IPS-18a (cell line): ENCODE data around the gene ICAM1.

Experiments
- H3K27ac ChIP-seq: one replicate; pipeline ENCODE4 v1.5.1; 2013; ENCODE audit warnings: low read length
- H3K27me3 ChIP-seq: one replicate; pipeline ENCODE4 v1.6.1; 2013; ENCODE audit warnings: mild to moderate bottlenecking, low read length; ENCODE audit not compliant: control insufficient read depth, insufficient read depth
- H3K36me3 ChIP-seq: one replicate; pipeline ENCODE4 v1.6.1; 2013; ENCODE audit warnings: low read depth, low read length; ENCODE audit not compliant: control insufficient read depth
- H3K4me1 ChIP-seq: one replicate; pipeline ENCODE4 v1.6.1; 2013; ENCODE audit warnings: low read depth, low read length; ENCODE audit not compliant: control insufficient read depth
- H3K4me3 ChIP-seq: one replicate; pipeline ENCODE4 v1.5.1; 2013; ENCODE audit warnings: low read length
- H3K9ac ChIP-seq: one replicate; pipeline ENCODE4 v1.6.1; 2013; ENCODE audit warnings: mild to moderate bottlenecking, low read length, moderate library complexity
- H3K9me3 ChIP-seq: one replicate; pipeline ENCODE4 v1.6.1; 2013; ENCODE audit warnings: low read depth, low read length; ENCODE audit not compliant: control insufficient read depth

Gene ICAM1

DNA sequence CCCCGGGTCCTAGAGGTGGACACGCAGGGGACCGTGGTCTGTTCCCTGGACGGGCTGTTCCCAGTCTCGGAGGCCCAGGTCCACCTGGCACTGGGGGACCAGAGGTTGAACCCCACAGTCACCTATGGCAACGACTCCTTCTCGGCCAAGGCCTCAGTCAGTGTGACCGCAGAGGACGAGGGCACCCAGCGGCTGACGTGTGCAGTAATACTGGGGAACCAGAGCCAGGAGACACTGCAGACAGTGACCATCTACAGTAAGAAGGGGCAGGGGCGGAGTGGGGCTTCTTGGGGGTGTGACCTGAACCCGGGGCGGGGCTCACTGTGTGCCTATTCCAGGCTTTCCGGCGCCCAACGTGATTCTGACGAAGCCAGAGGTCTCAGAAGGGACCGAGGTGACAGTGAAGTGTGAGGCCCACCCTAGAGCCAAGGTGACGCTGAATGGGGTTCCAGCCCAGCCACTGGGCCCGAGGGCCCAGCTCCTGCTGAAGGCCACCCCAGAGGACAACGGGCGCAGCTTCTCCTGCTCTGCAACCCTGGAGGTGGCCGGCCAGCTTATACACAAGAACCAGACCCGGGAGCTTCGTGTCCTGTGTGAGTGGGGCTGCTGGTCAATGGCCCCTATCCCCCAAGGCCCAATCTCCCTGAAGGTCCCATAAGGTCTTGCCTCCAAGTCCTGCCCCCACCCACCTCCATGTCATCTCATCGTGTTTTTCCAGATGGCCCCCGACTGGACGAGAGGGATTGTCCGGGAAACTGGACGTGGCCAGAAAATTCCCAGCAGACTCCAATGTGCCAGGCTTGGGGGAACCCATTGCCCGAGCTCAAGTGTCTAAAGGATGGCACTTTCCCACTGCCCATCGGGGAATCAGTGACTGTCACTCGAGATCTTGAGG, 13.4 kb downstream of the ICAM1 start:
- Histone ChIP-seq H3K27me3 (peaks cover 36% of the 10 kb centered on the region), H3K4me1 (peaks cover 5% of the 10 kb centered on the region), H3K9ac (no peak overlapping the region), H3K36me3 (no peaks in the 10 kb centered on the region), H3K9me3 (no peaks in the 10 kb centered on the region), H3K27ac (no peak overlapping the region), H3K4me3 (no peak overlapping the region)

GRCh38 chr19:10284960-10285278, 14.0 kb downstream of the ICAM1 start:
- H3K27me3 ChIP-seq: peaks cover 42% of the 10 kb centered on the region
- H3K9me3 ChIP-seq: no peaks in the 10 kb centered on the region
- H3K4me3 ChIP-seq: no peak overlapping the region
- H3K36me3 ChIP-seq: no peaks in the 10 kb centered on the region
- no peak overlapping the region for H3K9ac ChIP-seq
- H3K27ac ChIP-seq: no peak overlapping the region
- H3K4me1 ChIP-seq: peaks cover 5% of the 10 kb centered on the region

DNA sequence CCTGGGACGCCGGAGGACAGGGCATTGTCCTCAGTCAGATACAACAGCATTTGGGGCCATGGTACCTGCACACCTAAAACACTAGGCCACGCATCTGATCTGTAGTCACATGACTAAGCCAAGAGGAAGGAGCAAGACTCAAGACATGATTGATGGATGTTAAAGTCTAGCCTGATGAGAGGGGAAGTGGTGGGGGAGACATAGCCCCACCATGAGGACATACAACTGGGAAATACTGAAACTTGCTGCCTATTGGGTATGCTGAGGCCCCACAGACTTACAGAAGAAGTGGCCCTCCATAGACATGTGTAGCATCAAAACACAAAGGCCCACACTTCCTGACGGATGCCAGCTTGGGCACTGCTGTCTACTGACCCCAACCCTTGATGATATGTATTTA, 14.5 kb downstream of the ICAM1 start:
- Histone ChIP-seq H3K4me3 (no peak overlapping the region), H3K27me3 (peaks cover 47% of the 10 kb centered on the region), H3K27ac (no peak overlapping the region), H3K9me3 (no peaks in the 10 kb centered on the region), H3K36me3 (no peaks in the 10 kb centered on the region), H3K4me1 (peaks cover 7% of the 10 kb centered on the region), H3K9ac (no peak overlapping the region)

- Histone ChIP-seq H3K9ac (no peak within 1 kb of the TSS), H3K9me3 (no peaks in the 10 kb centered on the region), H3K27me3 (peaks cover 64% of the 10 kb centered on the region), H3K4me3 (peak within 1 kb of the TSS; percentile 44), H3K36me3 (no peaks in the 10 kb centered on the region), H3K4me1 (peaks cover 18% of the 10 kb centered on the region), H3K27ac (no peak within 1 kb of the TSS)
These were observed 16.1 kb downstream of the ICAM1 start, which contains the start of gene ICAM4 for GRCh38 chr19:10286803-10287737. ICAM4 (plus strand) TSS chr19:10286955; CDS start chr19:10287013, 58 bp downstream.

- Histone ChIP-seq H3K9ac (no peak overlapping the region), H3K4me1 (peaks cover 19% of the 10 kb centered on the region), H3K4me3 (peak overlapping the region; percentile 46), H3K9me3 (no peaks in the 10 kb centered on the region), H3K27ac (no peak overlapping the region), H3K36me3 (no peaks in the 10 kb centered on the region), H3K27me3 (peaks cover 80% of the 10 kb centered on the region)
These were observed 17.8 kb downstream of the ICAM1 start for GRCh38 chr19:10288662-10289166.

- H3K27me3 ChIP-seq: peaks cover 86% of the 10 kb centered on the region
- no peak overlapping the region for H3K27ac ChIP-seq
- H3K4me3 ChIP-seq: peak overlapping the region; percentile 46
- peaks cover 19% of the 10 kb centered on the region for H3K4me1 ChIP-seq
- no peak overlapping the region for H3K9ac ChIP-seq
- no peaks in the 10 kb centered on the region for H3K36me3 ChIP-seq
- H3K9me3 ChIP-seq: no peaks in the 10 kb centered on the region
These were observed 18.4 kb downstream of the ICAM1 start for GRCh38 chr19:10289167-10289835.

- H3K4me3 ChIP-seq: peak within 1 kb of the TSS; percentile 46
- H3K36me3 ChIP-seq: no peaks in the 10 kb centered on the region
- H3K4me1 ChIP-seq: peaks cover 19% of the 10 kb centered on the region
- H3K9me3 ChIP-seq: no peaks in the 10 kb centered on the region
- H3K27me3 ChIP-seq: peaks cover 92% of the 10 kb centered on the region
- H3K9ac ChIP-seq: no peak within 1 kb of the TSS
- no peak within 1 kb of the TSS for H3K27ac ChIP-seq
These were observed 19.0 kb downstream of the ICAM1 start, which contains the start of gene ICAM5 for GRCh38 chr19:10289836-10290356. ICAM5 (plus strand) TSS chr19:10289952; CDS start chr19:10290044, 92 bp downstream.

DNA sequence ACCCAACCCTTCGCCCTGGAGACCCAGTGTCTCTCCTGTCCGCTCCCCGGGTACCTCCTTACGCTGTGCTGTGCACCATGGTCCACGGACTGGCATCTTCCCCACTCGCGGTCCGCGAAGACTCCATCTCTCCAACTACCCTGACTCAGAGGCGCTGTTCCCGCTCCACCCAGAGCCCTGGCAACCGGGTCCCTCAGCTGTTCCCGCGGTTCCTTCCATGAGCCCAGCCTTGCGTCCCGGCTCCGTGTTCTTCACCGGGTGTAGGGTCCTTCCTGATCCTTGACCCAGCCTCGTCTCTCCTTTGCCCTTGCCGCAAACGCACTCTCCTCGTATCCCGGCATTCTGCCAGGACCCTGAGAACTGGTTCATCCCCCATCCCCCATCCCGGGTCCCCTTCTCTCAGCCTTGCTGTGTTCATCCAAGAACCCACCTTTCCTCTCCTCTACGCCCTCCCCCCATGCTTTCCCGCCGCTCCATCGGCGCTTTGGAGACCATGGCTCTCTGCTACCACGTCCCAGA, 19.5 kb downstream of the ICAM1 start:
- peak overlapping the region; percentile 46 for H3K4me3 ChIP-seq
- H3K9ac ChIP-seq: no peak overlapping the region

GRCh38 chr19:10290876-10291553, 20.1 kb downstream of the ICAM1 start:
- no peak overlapping the region for H3K9ac ChIP-seq
- H3K27ac ChIP-seq: no peak overlapping the region
- H3K27me3 ChIP-seq: peaks cover 100% of the 10 kb centered on the region

More for the DNA sequence above, 19.5 kb downstream of the ICAM1 start:
- Histone ChIP-seq H3K27ac (no peak overlapping the region), H3K4me1 (peaks cover 19% of the 10 kb centered on the region), H3K36me3 (no peaks in the 10 kb centered on the region), H3K9me3 (no peaks in the 10 kb centered on the region), H3K27me3 (peaks cover 97% of the 10 kb centered on the region)

DNA sequence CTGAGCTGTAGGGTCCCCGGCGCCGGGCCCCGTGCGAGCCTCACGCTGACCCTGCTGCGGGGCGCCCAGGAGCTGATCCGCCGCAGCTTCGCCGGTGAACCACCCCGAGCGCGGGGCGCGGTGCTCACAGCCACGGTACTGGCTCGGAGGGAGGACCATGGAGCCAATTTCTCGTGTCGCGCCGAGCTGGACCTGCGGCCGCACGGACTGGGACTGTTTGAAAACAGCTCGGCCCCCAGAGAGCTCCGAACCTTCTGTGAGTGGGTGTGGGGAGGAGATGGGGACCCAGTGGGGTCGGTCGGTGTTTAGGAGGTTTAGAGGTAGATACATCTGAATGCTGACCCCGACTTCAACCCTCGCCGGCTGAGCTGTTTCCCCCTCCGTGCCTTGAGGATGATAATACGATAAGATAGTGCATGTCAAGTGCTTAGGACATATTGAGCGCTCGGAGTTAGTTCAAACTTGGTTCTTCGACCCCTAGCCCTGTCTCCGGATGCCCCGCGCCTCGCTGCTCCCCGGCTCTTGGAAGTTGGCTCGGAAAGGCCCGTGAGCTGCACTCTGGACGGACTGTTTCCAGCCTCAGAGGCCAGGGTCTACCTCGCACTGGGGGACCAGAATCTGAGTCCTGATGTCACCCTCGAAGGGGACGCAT, 20.8 kb downstream of the ICAM1 start:
- Histone ChIP-seq H3K27me3 (peaks cover 100% of the 10 kb centered on the region), H3K9ac (no peak overlapping the region), H3K27ac (no peak overlapping the region), H3K4me1 (peaks cover 23% of the 10 kb centered on the region), H3K36me3 (no peaks in the 10 kb centered on the region), H3K9me3 (no peaks in the 10 kb centered on the region), H3K4me3 (peak overlapping the region; percentile 46)

More at GRCh38 chr19:10290876-10291553, 20.1 kb downstream of the ICAM1 start:
- Histone ChIP-seq H3K4me3 (peak overlapping the region; percentile 46), H3K9me3 (no peaks in the 10 kb centered on the region), H3K4me1 (peaks cover 23% of the 10 kb centered on the region), H3K36me3 (no peaks in the 10 kb centered on the region)
